Measurements from ENCODE around the gene NDUFA8.

The NDUFA8 gene

GRCh38 chr9:122159026-122159924 is at the start of gene NDUFA8, which contains the start of gene MORN5:
TSS of gene NDUFA8 (minus strand) at chr9:122159779. CDS start at chr9:122159677, 102 bp downstream.
TSS of gene MORN5 (plus strand) at chr9:122159908. CDS start at chr9:122159973, 65 bp downstream.
- peak; percentile 86 for DNase-seq

GRCh38 chr9:122207096-122207495 is 47.5 kb upstream of the NDUFA8 start:
- no peak for DNase-seq

GRCh38 chr9:122206118-122207046 is 46.8 kb upstream of the NDUFA8 start:
- DNase-seq, result no peak

GRCh38 chr9:122205176-122205575 is 45.6 kb upstream of the NDUFA8 start:
- no peak for DNase-seq

GRCh38 chr9:122204491-122204890 is 44.9 kb upstream of the NDUFA8 start:
- no peak for DNase-seq

- no peak for DNase-seq
Measured at GRCh38 chr9:122204055-122204454, 44.5 kb upstream of the NDUFA8 start.

DNA sequence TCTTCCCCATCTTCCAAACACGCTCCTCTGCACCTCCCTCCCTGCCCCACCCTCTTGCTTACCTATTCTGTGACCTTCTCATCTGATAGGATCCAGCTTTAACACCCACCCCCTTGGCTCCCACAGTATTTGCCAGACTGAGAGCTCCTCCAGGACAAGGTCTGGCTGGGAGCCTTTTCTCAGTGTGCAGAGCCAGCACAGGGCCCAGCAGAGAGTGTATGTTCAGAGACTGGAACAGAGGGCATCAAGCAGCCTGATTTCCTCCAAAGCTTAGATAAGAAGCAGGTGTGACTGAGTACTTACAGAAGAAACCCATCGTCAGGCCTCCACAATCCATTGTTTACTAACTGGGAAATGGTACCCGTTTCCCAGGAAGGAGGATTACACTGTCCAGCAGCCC is 42.5 kb upstream of the NDUFA8 start:
- no peak for DNase-seq

- no peak for DNase-seq
Measured at GRCh38 chr9:122201641-122202040, 42.1 kb upstream of the NDUFA8 start.

GRCh38 chr9:122200960-122201595 is 41.5 kb upstream of the NDUFA8 start:
- DNase-seq, result no peak

- no peak for DNase-seq
Measured at GRCh38 chr9:122197882-122198281, 38.3 kb upstream of the NDUFA8 start.

- DNase-seq, result no peak
Measured at GRCh38 chr9:122197426-122197825, 37.8 kb upstream of the NDUFA8 start.

DNA sequence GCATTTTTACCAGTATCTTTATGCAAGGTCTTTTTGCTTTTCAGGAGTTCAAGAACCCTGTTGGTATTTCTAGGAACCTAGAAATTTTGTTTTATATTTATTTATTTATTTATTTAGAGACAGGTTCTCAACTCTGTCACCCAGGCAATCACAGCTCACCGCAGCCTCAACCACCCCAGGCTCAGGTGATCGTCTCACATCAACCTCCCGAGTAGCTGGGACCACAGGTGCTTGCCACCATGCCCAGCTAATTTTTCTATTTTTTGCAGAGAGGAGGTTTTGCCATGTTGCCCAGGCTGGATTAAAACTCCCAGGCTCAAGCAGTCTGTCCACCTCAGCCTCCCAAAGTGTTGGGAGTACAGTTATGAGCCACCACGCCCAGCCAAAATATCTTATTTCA is 36.3 kb upstream of the NDUFA8 start:
- DNase-seq, result no peak

GRCh38 chr9:122193651-122194050 is 34.1 kb upstream of the NDUFA8 start:
- DNase-seq, result no peak

GRCh38 chr9:122192914-122193525 is 33.4 kb upstream of the NDUFA8 start:
- DNase-seq, result no peak

GRCh38 chr9:122192261-122192875 is 32.8 kb upstream of the NDUFA8 start:
- DNase-seq, result no peak

GRCh38 chr9:122191584-122191983 is 32.0 kb upstream of the NDUFA8 start:
- no peak for DNase-seq

GRCh38 chr9:122190597-122191381 is 31.2 kb upstream of the NDUFA8 start:
- DNase-seq, result no peak

- DNase-seq, result no peak
Measured at GRCh38 chr9:122188369-122188768, 28.8 kb upstream of the NDUFA8 start.

DNA sequence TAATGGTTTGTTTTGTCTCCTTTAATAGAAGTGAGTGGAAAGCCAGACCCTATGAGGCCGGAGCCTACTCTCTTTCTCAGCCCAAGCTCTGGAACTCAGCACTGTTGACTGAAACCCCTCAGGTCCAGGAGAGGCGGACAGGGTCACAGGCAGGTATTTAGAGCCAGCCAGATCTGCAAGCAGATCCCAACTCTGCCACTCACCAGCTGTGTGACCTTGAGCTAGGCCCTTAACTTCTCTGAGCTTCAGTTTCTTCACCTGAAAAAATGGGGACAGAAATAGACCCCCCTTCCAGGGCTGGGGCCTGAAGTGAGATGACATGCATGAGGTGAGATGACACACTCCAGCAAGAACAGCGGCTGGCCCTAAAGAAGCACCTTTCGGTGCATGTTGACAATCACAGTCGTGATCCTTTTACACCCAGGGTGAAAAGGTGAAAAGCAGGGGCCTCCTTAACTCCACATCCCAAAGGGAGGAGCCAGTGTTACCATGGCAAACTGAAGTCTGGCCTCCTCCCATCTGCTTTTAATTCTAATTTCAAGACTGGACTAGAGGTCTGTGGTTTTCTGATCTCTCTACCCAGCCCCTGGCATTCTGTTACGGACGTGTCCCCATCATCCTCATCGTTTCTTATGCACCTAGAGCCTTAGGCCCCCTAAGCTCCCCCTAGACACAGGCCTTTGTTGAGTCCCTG is 27.3 kb upstream of the NDUFA8 start:
- no peak for DNase-seq

DNA sequence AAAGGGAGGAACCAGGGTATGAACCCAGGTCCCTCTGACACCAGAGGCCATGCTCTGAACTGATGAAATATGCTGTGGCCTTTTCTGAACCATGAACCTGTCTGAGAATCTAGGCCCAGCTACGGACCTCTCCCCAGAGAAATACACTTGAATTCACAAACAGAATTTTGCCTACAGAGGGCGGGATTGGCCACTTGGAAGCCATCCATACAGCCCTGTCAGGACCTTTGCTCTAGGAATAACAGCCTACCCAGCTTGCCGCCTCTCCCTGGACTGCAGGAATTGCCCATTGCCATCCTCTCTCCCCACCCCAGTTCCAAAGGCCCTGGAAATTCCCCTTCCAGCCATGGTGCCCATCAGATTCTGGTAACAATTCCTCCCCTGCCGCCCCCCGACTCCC is 26.7 kb upstream of the NDUFA8 start:
- no peak for DNase-seq

DNA sequence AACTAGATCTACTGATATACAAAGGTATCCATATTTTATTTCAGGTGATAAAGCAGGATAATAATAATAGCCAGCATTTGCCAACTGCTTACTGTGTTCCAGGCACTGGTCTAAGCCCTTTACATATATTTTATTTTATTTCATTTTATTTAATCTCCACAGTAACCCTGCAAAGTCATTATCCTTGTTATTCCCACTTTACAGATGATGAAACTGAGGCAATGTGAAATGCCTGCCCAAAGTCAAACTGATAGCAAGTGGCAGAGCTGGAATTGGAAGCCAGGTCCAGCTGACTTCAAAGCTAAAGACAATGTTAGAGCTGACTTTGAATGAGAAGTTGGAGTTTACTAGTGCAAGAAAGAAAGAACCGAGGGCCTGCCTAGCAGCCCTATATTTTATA is 25.0 kb upstream of the NDUFA8 start:
- no peak for DNase-seq
